Measurements from ENCODE around the gene ANGPTL7. TPM values are rescaled to one million over a fixed set of nuclear protein-coding genes. Genes with fewer than 3 reads are reported as not detected.

The ANGPTL7 gene
- total and polyA plus RNA-seq, 2 of the 8 experiments (the other 6 are each of a cell fraction or from before 2014, with no cell fraction given) = not detected

- TF ChIP-seq CTCF (IDR thresholded peaks at IDR 0.05; ENCODE audit: control extremely low read depth in 1 of 3, insufficient read depth in 1 of 3, low read depth in 1 of 3, low read length in 3 of 3) = no peak
- no peak for TF ChIP-seq SIN3A (conservative IDR thresholded peaks at IDR 0.05 in 1 of 2, IDR thresholded peaks at IDR 0.05 in 1 of 2; ENCODE audit: low read depth in 1 of 2, low read length in 2 of 2)
- TF ChIP-seq CBX5 (IDR thresholded peaks at IDR 0.05; ENCODE audit: low read depth, low read length) = no peak
- TF ChIP-seq SIRT6 (IDR thresholded peaks at IDR 0.05; ENCODE audit: low read length) = no peak
- TF ChIP-seq CREB1 (IDR thresholded peaks at IDR 0.05) = no peak
These were observed 22.3 kb downstream of the ANGPTL7 start (continued) for GRCh38 chr1:11211461-11211860.

Measured in H1 (cell line).